ENCODE measurements around the gene RBM26. TPM values are rescaled to one million over a fixed set of nuclear protein-coding genes. Genes with fewer than 3 reads are reported as not detected.

The RBM26 gene, protein sequence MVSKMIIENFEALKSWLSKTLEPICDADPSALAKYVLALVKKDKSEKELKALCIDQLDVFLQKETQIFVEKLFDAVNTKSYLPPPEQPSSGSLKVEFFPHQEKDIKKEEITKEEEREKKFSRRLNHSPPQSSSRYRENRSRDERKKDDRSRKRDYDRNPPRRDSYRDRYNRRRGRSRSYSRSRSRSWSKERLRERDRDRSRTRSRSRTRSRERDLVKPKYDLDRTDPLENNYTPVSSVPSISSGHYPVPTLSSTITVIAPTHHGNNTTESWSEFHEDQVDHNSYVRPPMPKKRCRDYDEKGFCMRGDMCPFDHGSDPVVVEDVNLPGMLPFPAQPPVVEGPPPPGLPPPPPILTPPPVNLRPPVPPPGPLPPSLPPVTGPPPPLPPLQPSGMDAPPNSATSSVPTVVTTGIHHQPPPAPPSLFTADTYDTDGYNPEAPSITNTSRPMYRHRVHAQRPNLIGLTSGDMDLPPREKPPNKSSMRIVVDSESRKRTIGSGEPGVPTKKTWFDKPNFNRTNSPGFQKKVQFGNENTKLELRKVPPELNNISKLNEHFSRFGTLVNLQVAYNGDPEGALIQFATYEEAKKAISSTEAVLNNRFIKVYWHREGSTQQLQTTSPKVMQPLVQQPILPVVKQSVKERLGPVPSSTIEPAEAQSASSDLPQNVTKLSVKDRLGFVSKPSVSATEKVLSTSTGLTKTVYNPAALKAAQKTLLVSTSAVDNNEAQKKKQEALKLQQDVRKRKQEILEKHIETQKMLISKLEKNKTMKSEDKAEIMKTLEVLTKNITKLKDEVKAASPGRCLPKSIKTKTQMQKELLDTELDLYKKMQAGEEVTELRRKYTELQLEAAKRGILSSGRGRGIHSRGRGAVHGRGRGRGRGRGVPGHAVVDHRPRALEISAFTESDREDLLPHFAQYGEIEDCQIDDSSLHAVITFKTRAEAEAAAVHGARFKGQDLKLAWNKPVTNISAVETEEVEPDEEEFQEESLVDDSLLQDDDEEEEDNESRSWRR
- 18.8 to 26.6 TPM (median 22.9 TPM) in 5 replicates for total RNA-seq (2022; extraction: Qiagen RNA extraction)

GRCh38 chr13:79405831-79406596, at the start of gene RBM26:
Gene RBM26, minus strand, starts transcription at chr13:79406255. Its CDS starts 481 bp downstream, at chr13:79405774.

Other genes with a start within 250 kb of the RBM26 start
- gene NDFIP2, start 74.9 kb upstream of the RBM26 start, total RNA-seq (2022; extraction: Qiagen RNA extraction): 16.2 to 24.0 TPM (median 19.2 TPM) in 5 replicates

Measured in A549 treated with dexamethasone at 1 μM for 4 hours (cell line).